Prostate gland (tissue), 2 donors: ENCODE results near the gene BABAM2. TPM values are rescaled to one million over a fixed set of nuclear protein-coding genes. Genes with fewer than 3 reads are reported as not detected.

ENCODE experiments used
- DNase-seq: peaks from one replicate; pipeline ENCODE4 v3.0.0-alpha.2; 2019; ENCODE audit warnings: low spot score
- H3K27ac ChIP-seq, 2 donors: fragments of 200-600 bp; sonication (generic); 2 replicates each; pipeline ENCODE4 v1.5.1; 2017 to 2019
- H3K27me3 ChIP-seq: fragments of 200-600 bp; sonication (generic); replicated peaks from 2 replicates; pipeline ENCODE4 v1.5.1; 2019; ENCODE audit not compliant: insufficient read depth
- H3K36me3 ChIP-seq, 2 donors: fragments of 200-600 bp; sonication (generic); 1 replicate in 1 of 2; 2 replicates in 1 of 2; pipeline versions ENCODE4 v1.5.1 to v1.8.1; 2017 to 2019
- H3K4me1 ChIP-seq: fragments of 200-600 bp; sonication (generic); replicated peaks from 2 replicates; pipeline ENCODE4 v1.5.1; 2019
- H3K4me3 ChIP-seq, 2 donors: fragments of 200-600 bp; sonication (generic); 2 replicates each; pipeline ENCODE4 v1.5.1; 2017 to 2019
- H3K9me3 ChIP-seq: fragments of 200-600 bp; sonication (generic); 2 replicates; pipeline ENCODE4 v1.5.1; 2017
- POLR2A ChIP-seq: fragments of 450-650 bp; IDR thresholded peaks from one replicate; pipeline ENCODE4 v1.6.1; 2016; ENCODE audit warnings: antibody characterized with exemption, mild to moderate bottlenecking
- POLR2AphosphoS5 ChIP-seq: sonication (generic); formaldehyde crosslinking; IDR thresholded peaks from one replicate; pipeline ENCODE4 v1.6.1; 2017; ENCODE audit warnings: antibody characterized with exemption
- WGBS: methylation state at CpG from one replicate; pipeline ENCODE4 v1.1.5; 2018; 5-methylcytosine and 5-hydroxymethylcytosine counted together
- intact Hi-C: fragments of 100-400 bp; cut with DNase I; formaldehyde crosslinking; loops from one replicate; pipeline ENCODE4 v1.14.2; 2022
- total RNA-seq, 2 donors: library from RNA; depleted of rRNA; stranded (reverse); fragments of >200 nt; gene quantifications; one replicate each; pipeline ENCODE4 v1.1.0, GENCODE V29; 2016
- TF ChIP-seq, protein P1 (sequence below), 4 experiments: fragments of 200-600 bp in 2 of 4; fragments of 450-650 bp in 2 of 4; sonication (generic) in 2 of 4; IDR thresholded peaks; 1 replicate in 3 of 4; 2 replicates in 1 of 4; pipeline ENCODE4 v1.5.1; 2016 to 2019; ENCODE audit warnings: antibody characterized with exemption in 4 of 4, mild to moderate bottlenecking in 2 of 4, moderate library complexity in 2 of 4

BABAM2 gene
- total RNA-seq, 2 donors from 2014 or later: 35.8 to 37.3 TPM

DNA sequence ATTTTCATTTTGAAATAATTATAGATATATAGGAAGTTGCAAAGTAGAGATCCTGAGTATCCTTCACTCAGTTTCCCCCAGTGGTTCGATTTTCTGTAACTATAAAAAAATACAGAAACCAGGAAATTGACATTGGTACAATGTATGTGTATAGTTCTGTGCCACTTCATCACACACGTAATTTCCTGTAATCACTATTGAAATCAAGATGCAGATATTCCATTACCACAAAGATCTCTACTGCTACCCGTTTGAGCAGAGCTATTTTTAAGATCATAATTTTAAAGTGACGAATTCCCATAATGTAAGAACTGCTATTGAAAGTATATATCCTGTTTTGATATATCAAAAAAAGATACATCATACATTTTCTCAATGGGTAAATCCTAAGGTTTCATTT, 142.3 kb downstream of the BABAM2 start:
- no peak for DNase-seq
- WGBS: 78% methylated on average over 4 of the region's 4 CpGs
- Histone ChIP-seq H3K9me3 (no peaks in the 10 kb centered on the region), H3K4me3 (no peak overlapping the region), H3K36me3 (no peaks in the 10 kb centered on the region), H3K4me1 (no peaks in the 10 kb centered on the region), H3K27me3 (no peaks in the 10 kb centered on the region), H3K27ac (no peak overlapping the region)
- no peak for TF ChIP-seq POLR2A
- no peak for TF ChIP-seq POLR2AphosphoS5
- TF ChIP-seq, protein P1, sequence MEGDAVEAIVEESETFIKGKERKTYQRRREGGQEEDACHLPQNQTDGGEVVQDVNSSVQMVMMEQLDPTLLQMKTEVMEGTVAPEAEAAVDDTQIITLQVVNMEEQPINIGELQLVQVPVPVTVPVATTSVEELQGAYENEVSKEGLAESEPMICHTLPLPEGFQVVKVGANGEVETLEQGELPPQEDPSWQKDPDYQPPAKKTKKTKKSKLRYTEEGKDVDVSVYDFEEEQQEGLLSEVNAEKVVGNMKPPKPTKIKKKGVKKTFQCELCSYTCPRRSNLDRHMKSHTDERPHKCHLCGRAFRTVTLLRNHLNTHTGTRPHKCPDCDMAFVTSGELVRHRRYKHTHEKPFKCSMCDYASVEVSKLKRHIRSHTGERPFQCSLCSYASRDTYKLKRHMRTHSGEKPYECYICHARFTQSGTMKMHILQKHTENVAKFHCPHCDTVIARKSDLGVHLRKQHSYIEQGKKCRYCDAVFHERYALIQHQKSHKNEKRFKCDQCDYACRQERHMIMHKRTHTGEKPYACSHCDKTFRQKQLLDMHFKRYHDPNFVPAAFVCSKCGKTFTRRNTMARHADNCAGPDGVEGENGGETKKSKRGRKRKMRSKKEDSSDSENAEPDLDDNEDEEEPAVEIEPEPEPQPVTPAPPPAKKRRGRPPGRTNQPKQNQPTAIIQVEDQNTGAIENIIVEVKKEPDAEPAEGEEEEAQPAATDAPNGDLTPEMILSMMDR (IDR thresholded peaks at IDR 0.05): no peak
- intact Hi-C loops: no loop called here

GRCh38 chr2:28034696-28035095, 144.2 kb downstream of the BABAM2 start:
- H3K36me3 ChIP-seq: no peaks in the 10 kb centered on the region
- no peak overlapping the region for H3K27ac ChIP-seq
- TF ChIP-seq POLR2A: no peak
- TF ChIP-seq POLR2AphosphoS5: no peak
- TF ChIP-seq, protein P1 (IDR thresholded peaks at IDR 0.05): no peak
- no peaks in the 10 kb centered on the region for H3K9me3 ChIP-seq
- WGBS: 90% methylated on average over 6 of the region's 6 CpGs
- H3K27me3 ChIP-seq: no peaks in the 10 kb centered on the region
- H3K4me1 ChIP-seq: no peaks in the 10 kb centered on the region
- H3K4me3 ChIP-seq: no peak overlapping the region
- intact Hi-C loops: no loop called here
- no peak for DNase-seq

DNA sequence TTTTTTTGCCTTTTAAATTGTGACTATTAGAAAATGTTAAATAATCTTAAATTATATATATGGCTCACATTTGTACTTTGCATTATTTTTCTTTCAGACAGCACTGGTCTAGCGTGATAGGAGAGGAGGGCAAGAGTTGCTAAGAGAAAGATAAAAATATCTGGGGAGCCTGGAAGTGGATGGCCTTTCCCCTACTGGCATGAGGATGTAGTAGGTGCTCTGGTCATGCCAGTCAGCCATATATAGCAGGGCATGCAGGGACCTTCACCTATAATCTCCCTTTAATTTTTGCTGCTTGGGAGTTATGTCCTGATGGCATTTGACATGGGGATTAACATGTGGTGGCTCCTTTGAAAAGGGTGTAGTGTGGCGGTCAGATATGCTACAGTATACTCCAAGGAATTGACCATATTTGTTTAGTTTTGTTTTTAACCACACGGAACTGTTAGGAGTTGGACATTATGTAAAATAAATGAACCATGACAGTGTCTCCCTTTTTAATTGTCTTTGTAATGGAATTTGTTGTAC, 144.7 kb downstream of the BABAM2 start:
- no peaks in the 10 kb centered on the region for H3K36me3 ChIP-seq
- no peaks in the 10 kb centered on the region for H3K4me1 ChIP-seq
- H3K4me3 ChIP-seq: no peak overlapping the region
- no peak for DNase-seq
- H3K27me3 ChIP-seq: no peaks in the 10 kb centered on the region
- intact Hi-C loops: no loop called here
- H3K9me3 ChIP-seq: no peaks in the 10 kb centered on the region
- H3K27ac ChIP-seq: no peak overlapping the region
- TF ChIP-seq POLR2AphosphoS5 (no peak), POLR2A (no peak)
- TF ChIP-seq, protein P1 (IDR thresholded peaks at IDR 0.05): no peak
- WGBS: 85% methylated on average over 3 of the region's 3 CpGs

DNA sequence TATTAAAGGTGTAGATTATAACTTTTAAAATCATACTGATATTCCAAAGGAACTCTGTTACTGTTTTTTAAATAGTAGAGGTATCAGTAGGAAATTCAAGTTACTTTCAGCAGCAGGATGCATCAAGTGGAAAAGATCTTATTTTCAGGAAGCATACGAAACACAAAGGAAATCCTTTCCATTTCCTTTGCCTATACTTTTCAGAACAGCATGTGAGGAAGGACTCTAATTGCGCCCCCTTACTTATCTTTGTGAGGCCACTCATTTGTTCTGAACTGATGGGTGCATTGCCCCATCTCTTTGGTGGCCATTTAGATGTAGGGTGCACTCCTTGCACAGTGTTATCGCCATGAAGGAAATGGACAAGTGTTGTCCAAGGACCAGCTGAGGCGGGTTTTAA, 145.3 kb downstream of the BABAM2 start:
- no peaks in the 10 kb centered on the region for H3K9me3 ChIP-seq
- intact Hi-C loops: no loop called here
- H3K4me3 ChIP-seq: no peak overlapping the region
- WGBS: 96% methylated on average over 4 of the region's 4 CpGs
- no peaks in the 10 kb centered on the region for H3K27me3 ChIP-seq
- no peaks in the 10 kb centered on the region for H3K4me1 ChIP-seq
- TF ChIP-seq POLR2AphosphoS5: no peak
- TF ChIP-seq, protein P1 (IDR thresholded peaks at IDR 0.05): no peak
- no peak for TF ChIP-seq POLR2A
- no peaks in the 10 kb centered on the region for H3K36me3 ChIP-seq
- no peak overlapping the region for H3K27ac ChIP-seq
- DNase-seq: no peak

DNA sequence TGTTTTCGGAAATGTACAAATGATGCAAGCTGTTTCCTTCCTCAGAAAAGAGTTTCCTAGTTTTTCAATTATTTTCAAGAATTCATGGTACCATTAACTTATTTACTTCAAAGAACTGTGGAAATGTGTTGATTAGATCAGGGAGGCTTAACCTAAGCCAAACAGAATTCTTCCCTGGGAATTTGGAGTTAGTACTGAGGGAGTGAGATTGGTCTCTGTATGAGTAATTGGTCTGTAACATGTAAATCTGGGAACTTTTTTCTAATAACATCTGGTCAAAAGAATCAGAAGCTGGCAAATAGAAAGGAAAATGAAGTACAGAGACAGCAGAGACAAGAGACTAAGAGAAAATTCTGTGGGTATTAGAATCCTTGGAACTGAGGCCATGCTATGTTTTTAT, 145.8 kb downstream of the BABAM2 start:
- Histone ChIP-seq H3K27ac (no peak overlapping the region), H3K9me3 (no peaks in the 10 kb centered on the region), H3K4me1 (no peaks in the 10 kb centered on the region), H3K36me3 (no peaks in the 10 kb centered on the region), H3K27me3 (no peaks in the 10 kb centered on the region), H3K4me3 (no peak overlapping the region)
- intact Hi-C loops: no loop called here
- DNase-seq: no peak
- 90% methylated on average over 1 of the region's 1 CpG for WGBS
- TF ChIP-seq POLR2AphosphoS5: no peak
- TF ChIP-seq, protein P1 (IDR thresholded peaks at IDR 0.05): no peak
- no peak for TF ChIP-seq POLR2A
